Small intestine (tissue), 7 donors: ENCODE results near the gene KCNQ4. TPM values are rescaled to one million over a fixed set of nuclear protein-coding genes. Genes with fewer than 3 reads are reported as not detected.
A peak's percentile ranks its signal among the peaks of the same experiment; 100 is the strongest.

Experiments
- DNase-seq, 2 donors: peaks; one replicate each; pipeline versions ENCODE4 v3.0.0 to v3.0.0-alpha.2; 2013
- FAIRE-seq: peaks from 2 replicates; lab custom pipeline; 2012; peaks lifted over from hg19 to GRCh38; lab: Jason Lieb, UNC
- H3K27ac ChIP-seq, 3 donors: one replicate each; pipeline ENCODE4 v1.5.1; 2013; ENCODE audit warnings: low read length in 2 of 3, mild to moderate bottlenecking in 2 of 3, control low read depth in 1 of 3, inconsistent platforms in 1 of 3, low read depth in 1 of 3, moderate library complexity in 1 of 3
- H3K27me3 ChIP-seq, 3 donors: one replicate each; pipeline ENCODE4 v1.6.1; 2013; ENCODE audit warnings: low read length in 3 of 3, inconsistent platforms in 1 of 3; ENCODE audit not compliant: control insufficient read depth in 3 of 3, insufficient read depth in 3 of 3
- H3K36me3 ChIP-seq, 3 donors: one replicate each; pipeline ENCODE4 v1.6.1; 2013; ENCODE audit warnings: low read length in 3 of 3, inconsistent platforms in 1 of 3, low read depth in 1 of 3, mild to moderate bottlenecking in 1 of 3, moderate library complexity in 1 of 3; ENCODE audit not compliant: control insufficient read depth in 3 of 3, insufficient read depth in 2 of 3
- H3K4me1 ChIP-seq, 3 donors: one replicate each; pipeline ENCODE4 v1.6.1; 2013; ENCODE audit warnings: low read length in 2 of 3, inconsistent platforms in 1 of 3, low read depth in 1 of 3, mild to moderate bottlenecking in 1 of 3, moderate library complexity in 1 of 3; ENCODE audit not compliant: control insufficient read depth in 3 of 3, insufficient read depth in 2 of 3
- H3K4me3 ChIP-seq, 3 donors: one replicate each; pipeline ENCODE4 v1.5.1; 2013; ENCODE audit warnings: low read length in 3 of 3, control low read depth in 1 of 3, inconsistent platforms in 1 of 3, low read depth in 1 of 3, mild to moderate bottlenecking in 1 of 3, moderate library complexity in 1 of 3
- H3K9me3 ChIP-seq, 2 donors: one replicate each; pipeline ENCODE4 v1.6.1; 2013; ENCODE audit warnings: low read depth in 1 of 2, low read length in 1 of 2; ENCODE audit not compliant: control insufficient read depth in 2 of 2, insufficient read depth in 1 of 2
- WGBS, 3 donors: extraction: QIAGEN DNeasy Blood & Tissue Kit; methylation state at CpG; one replicate each; pipeline ENCODE4 v1.1.7; 2013; 5-methylcytosine and 5-hydroxymethylcytosine counted together
- polyA plus RNA-seq, 4 donors: library from polyadenylated mRNA; stranded (reverse) in 3 of 4; unstranded in 1 of 4; fragments of 200-250 nt in 3 of 4; fragments of 120-200 nt in 1 of 4; gene quantifications; one replicate each; pipeline versions ENCODE4 v1.2.1 to v1.2.3, GENCODE V29; 2013
- donor health status: healthy with polysubstance abuse.
- donor health status: control.
- donor health status: control.
- donor health status: Bipolar disorder and iron deficiency.
- donor health status: healthy.

KCNQ4 gene
- polyA plus RNA-seq, 4 donors = 0.45 to 1.9 (median 0.92) TPM

DNA sequence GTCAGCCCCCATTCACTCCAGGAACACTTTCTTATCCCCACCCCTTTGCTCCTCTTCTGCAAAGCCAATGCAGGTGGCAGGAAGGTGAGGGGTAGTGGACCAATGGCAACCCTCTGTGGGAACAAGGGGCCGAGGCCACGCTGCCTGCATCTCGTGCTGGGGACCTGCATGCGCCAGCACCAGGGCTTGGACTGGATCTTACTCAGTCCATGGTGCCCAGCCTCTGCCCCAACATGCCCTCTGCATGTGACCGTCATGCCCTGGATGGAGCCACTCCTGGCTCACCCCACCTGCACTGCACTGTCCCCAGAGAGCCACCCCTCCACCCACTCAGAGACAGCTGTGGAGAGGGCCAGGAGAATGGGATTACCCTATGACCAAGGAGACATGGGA is 56.4 kb downstream of the KCNQ4 start:
- H3K4me3 ChIP-seq = no peak overlapping the region
- FAIRE-seq = no peak

DNA sequence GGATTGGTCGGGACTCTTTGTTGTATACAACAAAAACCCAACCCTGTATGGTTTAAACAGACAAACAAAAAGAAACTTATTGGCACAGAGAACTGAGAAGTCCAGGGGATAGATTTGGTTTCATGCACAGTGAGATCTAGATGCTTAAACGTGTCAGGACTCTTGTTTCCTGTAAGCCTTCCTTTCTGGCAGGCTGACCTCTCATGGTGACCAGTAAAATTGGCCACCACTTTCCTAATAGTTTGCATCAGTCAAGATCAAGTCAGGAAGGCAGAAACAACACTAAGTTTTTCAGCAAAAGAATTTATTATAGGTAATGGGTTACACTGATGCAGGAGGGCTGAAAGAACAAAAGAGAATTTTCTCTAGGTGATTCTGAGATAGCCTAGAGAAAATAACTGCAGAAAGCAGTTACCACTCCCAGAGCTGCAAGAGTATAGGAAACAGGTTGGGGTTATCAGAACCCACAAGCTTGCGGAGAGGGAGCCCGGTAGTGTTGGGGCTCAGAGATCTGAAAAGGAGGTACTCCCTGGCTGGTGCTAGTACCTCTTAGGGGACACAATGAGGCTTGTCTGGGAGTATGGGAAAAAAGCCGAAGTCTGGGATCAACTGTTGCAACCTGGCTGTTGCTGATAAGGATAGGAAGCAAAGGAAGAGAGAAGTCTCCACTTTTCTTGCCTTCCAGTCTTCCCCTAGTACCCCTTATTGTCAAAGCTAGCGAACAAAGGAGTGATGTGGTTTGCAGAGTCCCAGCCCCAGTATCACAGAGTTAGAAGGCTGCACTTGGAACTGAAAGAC is 57.1 kb downstream of the KCNQ4 start:
- Histone ChIP-seq H3K9me3 (peaks cover 0 to 6% of the 10 kb centered on the region in 2 donors), H3K27ac (no peak overlapping the region), H3K4me1 (peaks cover 0 to 2% (median 0%) of the 10 kb centered on the region in 3 donors), H3K4me3 (no peak overlapping the region), H3K36me3 (no peaks in the 10 kb centered on the region), H3K27me3 (peaks cover 0 to 11% (median 0%) of the 10 kb centered on the region in 3 donors)
- 55 to 58% (median 56%) methylated on average over 6 of the region's 6 CpGs for WGBS, 3 donors
- no peak for DNase-seq
- no peak for FAIRE-seq

More for the DNA sequence above, 56.4 kb downstream of the KCNQ4 start:
- Histone ChIP-seq H3K36me3 (no peaks in the 10 kb centered on the region), H3K27me3 (peaks cover 0 to 11% (median 0%) of the 10 kb centered on the region in 3 donors), H3K27ac (no peak overlapping the region), H3K9me3 (peaks cover 0 to 6% of the 10 kb centered on the region in 2 donors), H3K4me1 (peaks cover 0 to 2% (median 0%) of the 10 kb centered on the region in 3 donors)
- 94 to 97% (median 97%) methylated on average over 5 of the region's 5 CpGs for WGBS, 3 donors
- no peak for DNase-seq

GRCh38 chr1:40841602-40842001 is 58.0 kb downstream of the KCNQ4 start:
- Histone ChIP-seq H3K27ac (no peak overlapping the region), H3K27me3 (peaks cover 0 to 11% (median 0%) of the 10 kb centered on the region in 3 donors), H3K4me1 (peaks cover 0 to 2% (median 0%) of the 10 kb centered on the region in 3 donors), H3K9me3 (peaks cover 0 to 6% of the 10 kb centered on the region in 2 donors), H3K36me3 (no peaks in the 10 kb centered on the region), H3K4me3 (no peak overlapping the region)
- WGBS, 3 donors = 90 to 94% (median 90%) methylated on average over 7 of the region's 7 CpGs
- FAIRE-seq (no peak), DNase-seq (no peak)

GRCh38 chr1:40842207-40842606 is 58.6 kb downstream of the KCNQ4 start:
- Histone ChIP-seq H3K4me1 (peaks cover 0 to 2% (median 0%) of the 10 kb centered on the region in 3 donors), H3K27ac (no peak overlapping the region), H3K27me3 (peaks cover 0 to 9% (median 0%) of the 10 kb centered on the region in 3 donors), H3K36me3 (no peaks in the 10 kb centered on the region), H3K4me3 (no peak overlapping the region), H3K9me3 (peaks cover 0 to 6% of the 10 kb centered on the region in 2 donors)
- FAIRE-seq (no peak), DNase-seq (no peak)
- 69 to 86% (median 70%) methylated on average over 4 of the region's 4 CpGs for WGBS, 3 donors

DNA sequence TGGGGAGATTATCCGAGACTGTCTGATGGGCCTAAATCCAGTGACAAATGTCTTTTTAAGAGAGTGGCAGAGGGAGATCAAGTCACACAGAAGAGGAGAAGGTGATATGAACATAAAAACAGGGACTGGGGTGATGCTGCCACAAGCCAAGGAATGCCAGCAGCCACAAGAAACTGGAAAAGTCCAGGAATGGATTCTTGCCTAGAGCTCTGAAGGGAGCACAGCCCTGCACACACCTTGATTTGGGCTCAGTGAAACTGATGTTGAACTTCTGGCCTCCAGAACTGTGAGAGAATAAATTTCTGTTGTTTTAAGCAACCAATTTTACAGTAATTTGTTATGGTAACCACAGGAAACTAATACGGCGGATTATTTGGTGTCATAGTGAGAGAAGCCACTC is 59.1 kb downstream of the KCNQ4 start:
- Histone ChIP-seq H3K27ac (no peak overlapping the region), H3K4me1 (peaks cover 0 to 2% (median 0%) of the 10 kb centered on the region in 3 donors), H3K4me3 (no peak overlapping the region), H3K9me3 (peaks cover 0 to 6% of the 10 kb centered on the region in 2 donors), H3K36me3 (no peaks in the 10 kb centered on the region), H3K27me3 (peaks cover 0 to 5% (median 0%) of the 10 kb centered on the region in 3 donors)
- FAIRE-seq = no peak
- DNase-seq = no peak
- WGBS, 3 donors = 95 to 98% (median 95%) methylated on average over 3 of the region's 3 CpGs

DNA sequence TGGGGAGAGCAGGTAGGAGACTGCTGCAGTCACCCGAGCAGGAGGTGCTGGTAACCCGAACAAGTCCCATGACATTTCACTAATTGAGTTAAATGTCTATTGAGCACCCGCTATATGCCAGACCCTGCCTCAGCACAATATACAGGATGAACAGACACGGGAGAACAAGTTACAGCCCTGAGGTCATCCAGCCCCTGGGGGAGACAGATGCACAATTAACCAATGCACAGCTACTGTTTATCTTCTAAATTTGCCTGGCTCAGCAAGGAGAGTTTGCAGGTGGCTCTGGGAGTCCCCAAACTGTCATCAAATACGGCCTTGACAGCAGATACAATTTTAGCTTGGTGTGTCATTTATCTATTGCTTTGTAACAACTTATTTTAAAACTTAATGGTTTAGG is 60.5 kb downstream of the KCNQ4 start:
- no peaks in the 10 kb centered on the region for H3K27me3 ChIP-seq
- WGBS, 3 donors = 72 to 82% (median 81%) methylated on average over 5 of the region's 5 CpGs

DNA sequence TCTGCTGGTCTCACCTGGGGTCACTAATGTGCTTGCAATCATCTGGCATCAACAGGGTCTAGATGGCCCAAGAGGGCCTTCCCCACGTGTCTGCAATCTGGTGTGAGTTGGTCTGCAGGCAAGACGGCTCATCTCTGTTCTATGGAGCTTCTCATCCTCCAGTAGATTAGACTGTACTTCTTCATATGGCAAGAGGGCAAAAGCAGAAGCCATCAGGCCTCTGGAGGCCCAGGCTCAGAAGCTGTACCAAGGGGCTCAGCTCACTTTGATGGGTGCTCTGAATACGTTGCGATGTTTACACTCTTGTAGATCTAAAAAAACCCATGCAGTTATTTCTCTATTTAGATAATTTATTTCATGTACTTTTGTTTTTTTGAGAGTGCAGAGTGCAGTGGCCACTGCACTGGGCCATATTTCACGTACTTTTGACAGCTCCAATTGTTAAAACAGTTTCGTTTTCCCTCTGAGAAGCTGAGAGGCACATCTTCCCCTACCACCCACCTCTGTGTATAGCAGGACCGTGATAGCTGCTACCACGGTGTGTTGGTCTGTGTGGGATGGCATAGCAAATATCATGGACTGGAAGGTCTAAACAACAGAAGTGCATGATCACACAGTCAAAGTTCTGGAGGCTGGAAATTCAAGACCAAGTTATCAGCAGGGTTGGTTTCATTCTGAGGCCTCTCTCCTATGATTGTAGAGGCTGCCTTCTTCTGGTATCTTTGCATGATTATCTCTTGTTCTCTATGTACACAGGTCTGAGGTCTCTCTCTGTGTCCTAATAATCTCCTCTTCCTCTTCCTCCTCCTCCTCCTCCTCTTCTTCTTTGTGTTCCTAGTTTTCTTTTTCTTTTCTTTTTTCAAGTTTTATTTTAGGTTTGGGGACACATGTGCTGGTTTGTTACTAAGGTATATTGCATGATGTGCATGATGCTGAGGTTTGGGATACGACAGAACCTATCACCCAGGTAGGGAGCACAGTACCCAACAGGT is 61.6 kb downstream of the KCNQ4 start:
- Histone ChIP-seq H3K9me3 (peaks cover 0 to 6% of the 10 kb centered on the region in 2 donors), H3K4me1 (peaks cover 0 to 2% (median 0%) of the 10 kb centered on the region in 3 donors), H3K27me3 (no peaks in the 10 kb centered on the region), H3K4me3 (no peak overlapping the region), H3K36me3 (no peaks in the 10 kb centered on the region), H3K27ac (no peak overlapping the region)
- no peak for FAIRE-seq
- DNase-seq = peak in 1 of 2 donors; percentile 20
- 48 to 56% (median 50%) methylated on average over 9 of the region's 9 CpGs for WGBS, 3 donors

More for the DNA sequence above, 60.5 kb downstream of the KCNQ4 start:
- Histone ChIP-seq H3K27ac (no peak overlapping the region), H3K4me1 (peaks cover 0 to 2% (median 0%) of the 10 kb centered on the region in 3 donors), H3K4me3 (no peak overlapping the region), H3K36me3 (no peaks in the 10 kb centered on the region), H3K9me3 (peaks cover 0 to 6% of the 10 kb centered on the region in 2 donors)
- no peak for FAIRE-seq
- DNase-seq = no peak

- Histone ChIP-seq H3K4me3 (no peak overlapping the region), H3K27ac (no peak overlapping the region), H3K27me3 (no peaks in the 10 kb centered on the region), H3K36me3 (no peaks in the 10 kb centered on the region), H3K4me1 (peaks cover 0 to 2% (median 0%) of the 10 kb centered on the region in 3 donors), H3K9me3 (peaks cover 0 to 6% of the 10 kb centered on the region in 2 donors)
- 91 to 100% (median 96%) methylated on average over 1 of the region's 1 CpG for WGBS, 3 donors
- DNase-seq (no peak), FAIRE-seq (no peak)
Measured at GRCh38 chr1:40845895-40846294, 62.3 kb downstream of the KCNQ4 start.
